ENCODE data around the gene MST1R.

GRCh38 chr3:49902511-49903345, 945 bp downstream of the MST1R start:
- TF ChIP-seq CTCF (conservative IDR thresholded peaks at IDR 0.05; ENCODE audit: low read depth, low read length) (no peak), POLR2A (IDR thresholded peaks at IDR 0.05; ENCODE audit: low read depth, low read length) (no peak)
